GM12874 (cell line): ENCODE results near the gene HOXA13.
A peak's percentile ranks its signal among the peaks of the same experiment; 100 is the strongest.

Source experiments
- CTCF ChIP-seq: IDR thresholded peaks from 2 replicates; pipeline ENCODE4 v1.5.1; 2011; ENCODE audit warnings: low read depth, mild to moderate bottlenecking, control low read depth, low read length, moderate library complexity; ENCODE audit not compliant: insufficient read depth

Gene HOXA13

GRCh38 chr7:27197137-27198042 lies 2.5 kb downstream of the HOXA13 start:
- TF ChIP-seq CTCF, result no peak

GRCh38 chr7:27196287-27196767 lies 3.6 kb downstream of the HOXA13 start:
- TF ChIP-seq CTCF, result peak; percentile 63

GRCh38 chr7:27194686-27195379 lies 5.1 kb downstream of the HOXA13 start:
- no peak for TF ChIP-seq CTCF

- no peak for TF ChIP-seq CTCF
Observed at GRCh38 chr7:27194002-27194352, 5.9 kb downstream of the HOXA13 start.

- TF ChIP-seq CTCF, result no peak
Observed at GRCh38 chr7:27193335-27194001, 6.4 kb downstream of the HOXA13 start.

- no peak for TF ChIP-seq CTCF
Observed at GRCh38 chr7:27192546-27193334, 7.2 kb downstream of the HOXA13 start.
